Keratinocyte (primary cell): ENCODE measurements around the gene TMEM176B. TPM values are rescaled to one million over a fixed set of nuclear protein-coding genes. Genes with fewer than 3 reads are reported as not detected.

ENCODE experiments used
- DNase-seq: peaks from one replicate; pipeline ENCODE4 v3.0.0-alpha.2; 2011; ENCODE audit warnings: low read depth, missing footprints, low spot score
- FAIRE-seq: peaks from 2 replicates; lab custom pipeline; 2011; peaks lifted over from hg19 to GRCh38; lab: Jason Lieb, UNC
- H2AFZ ChIP-seq: 2 replicates; pipeline ENCODE4 v1.6.0; 2012; ENCODE audit warnings: low read length, control low read depth, inconsistent platforms; ENCODE audit not compliant: control insufficient read depth
- H3K27ac ChIP-seq: 2 replicates; pipeline ENCODE4 v1.5.1; 2011; ENCODE audit warnings: low read length; ENCODE audit not compliant: control insufficient read depth, insufficient read depth
- H3K27me3 ChIP-seq: 3 replicates; pipeline ENCODE4 v1.6.0; 2011; ENCODE audit warnings: low read length; ENCODE audit not compliant: control insufficient read depth, insufficient read depth; ENCODE audit errors: extremely low read depth
- H3K36me3 ChIP-seq, 2 experiments: 2 replicates in 1 of 2; 3 replicates in 1 of 2; pipeline ENCODE4 v1.5.1; 2011; ENCODE audit warnings: low read length in 2 of 2, mild to moderate bottlenecking in 1 of 2; ENCODE audit not compliant: control insufficient read depth in 2 of 2, insufficient read depth in 2 of 2; ENCODE audit errors: extremely low read depth in 1 of 2
- H3K4me1 ChIP-seq: 3 replicates; pipeline ENCODE4 v1.5.1; 2011; ENCODE audit warnings: low read length; ENCODE audit not compliant: control insufficient read depth, insufficient read depth; ENCODE audit errors: extremely low read depth
- H3K4me2 ChIP-seq: 3 replicates; pipeline ENCODE4 v1.6.0; 2011; ENCODE audit warnings: low read depth, low read length; ENCODE audit not compliant: control insufficient read depth, insufficient read depth; ENCODE audit errors: extremely low read depth
- H3K4me3 ChIP-seq, 3 experiments: fragments of 200-600 bp in 1 of 3; sonication (generic) in 1 of 3; 2 replicates in 2 of 3; 3 replicates in 1 of 3; pipeline ENCODE4 v1.5.1; 2011 to 2016; ENCODE audit warnings: low read length in 3 of 3, mild to moderate bottlenecking in 3 of 3, control low read depth in 2 of 3, inconsistent platforms in 1 of 3, low read depth in 1 of 3, mixed read lengths in 1 of 3, mixed run types in 1 of 3, moderate library complexity in 1 of 3; ENCODE audit not compliant: control insufficient read depth in 2 of 3, insufficient read depth in 2 of 3; ENCODE audit errors: extremely low read depth in 1 of 3
- H3K79me2 ChIP-seq: 2 replicates; pipeline ENCODE4 v1.6.0; 2012; ENCODE audit warnings: low read length; ENCODE audit not compliant: control insufficient read depth, insufficient read depth
- H3K9ac ChIP-seq: 3 replicates; pipeline ENCODE4 v1.6.0; 2011; ENCODE audit warnings: low read length; ENCODE audit not compliant: control insufficient read depth, insufficient read depth; ENCODE audit errors: extremely low read depth
- H3K9me1 ChIP-seq: 3 replicates; pipeline ENCODE4 v1.6.0; 2011; ENCODE audit warnings: low read length; ENCODE audit not compliant: control insufficient read depth, insufficient read depth; ENCODE audit errors: extremely low read depth
- H3K9me3 ChIP-seq: 2 replicates; pipeline ENCODE4 v1.5.1; 2012; ENCODE audit warnings: low read depth, low read length; ENCODE audit not compliant: control insufficient read depth
- H4K20me1 ChIP-seq: 3 replicates; pipeline ENCODE4 v1.6.0; 2011; ENCODE audit warnings: low read length; ENCODE audit not compliant: control insufficient read depth, insufficient read depth; ENCODE audit errors: extremely low read depth
- CTCF ChIP-seq, 3 experiments: IDR thresholded peaks in 1 of 3; conservative IDR thresholded peaks in 1 of 3; optimal IDR thresholded peaks in 1 of 3; 2 replicates in 2 of 3; 3 replicates in 1 of 3; pipeline versions ENCODE3 to v1.5.1; 2011; ENCODE audit warnings: low read length in 3 of 3, mild to moderate bottlenecking in 3 of 3, moderate library complexity in 2 of 3, control low read depth in 1 of 3, inconsistent platforms in 1 of 3; ENCODE audit not compliant: insufficient read depth in 2 of 3; ENCODE audit errors: extremely low read depth in 1 of 3
- EZH2 ChIP-seq: IDR thresholded peaks from one replicate; pipeline ENCODE4 v1.6.1; 2012; ENCODE audit warnings: inconsistent platforms, mild to moderate bottlenecking, low read length, moderate library complexity
- dilution Hi-C: fragments of 300-500 bp; cut with MboI; formaldehyde crosslinking; loops from one replicate; pipeline ENCODE4 v1.7.0; 2020; ENCODE audit warnings: low sequenced_read_pairs; ENCODE audit not compliant: extremely low pct_ligation_motif_present
- polyA plus RNA-seq, 5 experiments: library from polyadenylated mRNA; depleted of rRNA in 3 of 5; stranded (reverse) in 3 of 5; stranded (forward) in 1 of 5; unstranded in 1 of 5; fragments of >200 nt; gene quantifications; 1 replicate in 1 of 5; 2 replicates in 3 of 5; 3 replicates in 1 of 5; pipeline versions ENCODE4 v1.2.1 to v1.2.3, GENCODE V29; 2011 to 2012; ENCODE audit warnings: missing spikeins in 2 of 5, low read depth in 1 of 5, low replicate concordance in 1 of 5

TMEM176B gene
- polyA plus RNA-seq, 1 donor (not counting 4 experiments of a cell fraction or from before 2014, with no cell fraction given): not detected

DNA sequence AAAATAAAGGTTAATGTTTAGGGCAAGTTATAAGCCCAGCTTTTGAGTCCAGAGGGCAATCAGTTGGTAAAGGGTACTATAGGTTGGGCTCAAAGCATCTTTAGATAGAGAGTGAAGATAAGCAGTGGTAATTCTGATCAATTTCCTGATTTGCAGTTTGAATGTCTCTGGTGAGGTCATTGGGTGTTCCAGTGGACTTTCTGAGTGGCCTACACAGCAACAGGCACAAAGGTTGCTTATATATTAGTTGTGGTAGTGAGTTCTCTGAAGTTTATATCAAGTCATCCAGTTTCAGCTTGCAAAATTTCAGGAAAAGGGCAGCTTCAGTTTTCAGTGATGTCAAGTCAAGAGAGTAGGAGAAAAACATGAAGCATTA lies 33.8 kb downstream of the TMEM176B start:
- H3K27ac ChIP-seq: no peak overlapping the region
- FAIRE-seq (no peak), DNase-seq (no peak)
- no peaks in the 10 kb centered on the region for H3K27me3 ChIP-seq
- no peaks in the 10 kb centered on the region for H3K79me2 ChIP-seq
- H3K4me2 ChIP-seq: no peak overlapping the region
- no peaks in the 10 kb centered on the region for H3K36me3 ChIP-seq
- TF ChIP-seq CTCF (optimal IDR thresholded peaks at IDR 0.05 in 1 of 3, IDR thresholded peaks at IDR 0.05 in 1 of 3, conservative IDR thresholded peaks at IDR 0.05 in 1 of 3; ENCODE audit: extremely low read depth in 1 of 3, insufficient read depth in 2 of 3, low read length in 3 of 3) (no peak), EZH2 (no peak)
- no peaks in the 10 kb centered on the region for H3K9me3 ChIP-seq
- H3K9ac ChIP-seq: no peak overlapping the region
- H3K4me1 ChIP-seq: no peaks in the 10 kb centered on the region
- dilution Hi-C loops: no loop called here
- H4K20me1 ChIP-seq: no peaks in the 10 kb centered on the region
- H3K9me1 ChIP-seq: no peaks in the 10 kb centered on the region
- no peak overlapping the region for H2AFZ ChIP-seq
- no peak overlapping the region for H3K4me3 ChIP-seq

DNA sequence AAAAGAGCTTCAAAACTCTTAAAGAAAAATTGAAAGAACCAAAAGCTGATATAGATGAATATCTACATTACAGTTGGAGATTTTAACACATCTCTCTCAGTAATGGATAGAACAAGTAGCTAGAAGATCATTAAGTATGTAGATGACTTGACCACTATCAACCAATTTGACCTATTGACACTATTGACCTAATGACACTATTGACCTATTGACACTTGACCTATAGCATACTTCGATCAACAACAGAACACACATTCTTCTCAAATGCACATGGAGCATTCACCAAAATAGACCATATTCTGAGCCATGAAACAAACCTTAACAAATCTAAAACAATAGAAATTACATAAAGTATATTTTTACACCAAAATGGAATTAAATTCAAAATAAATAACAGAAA lies 40.7 kb downstream of the TMEM176B start:
- FAIRE-seq: no peak

More for the DNA sequence above, 40.7 kb downstream of the TMEM176B start:
- no peak for DNase-seq
- Histone ChIP-seq H2AFZ (no peak overlapping the region), H3K27me3 (no peaks in the 10 kb centered on the region), H3K4me3 (no peak overlapping the region), H3K9me3 (no peaks in the 10 kb centered on the region), H3K36me3 (no peaks in the 10 kb centered on the region), H4K20me1 (no peaks in the 10 kb centered on the region), H3K4me1 (no peaks in the 10 kb centered on the region), H3K79me2 (no peaks in the 10 kb centered on the region), H3K4me2 (no peak overlapping the region), H3K9ac (no peak overlapping the region), H3K9me1 (no peaks in the 10 kb centered on the region), H3K27ac (no peak overlapping the region)
- dilution Hi-C loops: no loop called here
- TF ChIP-seq CTCF (optimal IDR thresholded peaks at IDR 0.05 in 1 of 3, IDR thresholded peaks at IDR 0.05 in 1 of 3, conservative IDR thresholded peaks at IDR 0.05 in 1 of 3; ENCODE audit: extremely low read depth in 1 of 3, insufficient read depth in 2 of 3, low read length in 3 of 3) (no peak), EZH2 (no peak)
